HEK293T (cell line): Measurements from ENCODE around the gene TCAP.

Experiments
- BHLHE40 ChIP-seq: fragments of 450-650 bp; IDR thresholded peaks from 2 replicates; pipeline ENCODE4 v1.6.1; 2016; ENCODE audit warnings: mild to moderate bottlenecking, moderate library complexity, borderline replicate concordance
- CTBP1 ChIP-seq: fragments of 450-650 bp; IDR thresholded peaks from 2 replicates; pipeline ENCODE4 v1.6.1; 2016; ENCODE audit warnings: borderline replicate concordance
- FOXK2 ChIP-seq: fragments of 450-650 bp; IDR thresholded peaks from 2 replicates; pipeline ENCODE4 v1.6.1; 2016; ENCODE audit warnings: mild to moderate bottlenecking
- LEF1 ChIP-seq: fragments of 450-650 bp; IDR thresholded peaks from 2 replicates; pipeline ENCODE4 v1.6.1; 2017; ENCODE audit warnings: mild to moderate bottlenecking, borderline replicate concordance
- NFRKB ChIP-seq: fragments of 450-650 bp; IDR thresholded peaks from 2 replicates; pipeline ENCODE4 v1.6.1; 2016; ENCODE audit warnings: mild to moderate bottlenecking, moderate library complexity
- SUZ12 ChIP-seq: fragments of 450-650 bp; IDR thresholded peaks from 2 replicates; pipeline ENCODE4 v1.6.1; 2016; ENCODE audit warnings: mild to moderate bottlenecking
- ZNF384 ChIP-seq: fragments of 450-650 bp; IDR thresholded peaks from 2 replicates; pipeline ENCODE4 v1.6.1; 2016
- TF ChIP-seq, protein P1 (sequence below): fragments of 450-650 bp; IDR thresholded peaks from 2 replicates; pipeline ENCODE4 v1.6.1; 2016

DNA sequence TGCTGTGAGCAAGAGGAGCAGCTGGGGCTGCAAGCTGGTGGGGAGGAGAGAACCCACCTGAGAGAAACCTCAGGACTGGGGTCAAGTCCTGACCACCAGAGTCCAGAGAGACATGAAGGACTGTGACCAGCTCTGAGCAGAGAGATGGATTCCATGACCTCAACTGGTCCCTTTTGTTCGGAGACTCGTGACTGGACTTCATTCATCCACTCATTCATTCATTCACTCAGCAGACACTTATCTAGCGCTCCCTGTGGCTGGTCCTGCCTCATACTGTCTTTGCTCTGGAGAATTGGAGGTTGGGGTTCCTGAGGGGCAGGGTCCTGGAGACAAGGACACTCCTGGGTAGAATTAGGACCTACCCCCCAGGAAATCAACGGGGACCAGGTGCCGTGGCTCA is 38.8 kb downstream of the TCAP start:
- no peak for TF ChIP-seq SUZ12
- no peak for TF ChIP-seq NFRKB
- no peak for TF ChIP-seq LEF1
- TF ChIP-seq, protein P1, sequence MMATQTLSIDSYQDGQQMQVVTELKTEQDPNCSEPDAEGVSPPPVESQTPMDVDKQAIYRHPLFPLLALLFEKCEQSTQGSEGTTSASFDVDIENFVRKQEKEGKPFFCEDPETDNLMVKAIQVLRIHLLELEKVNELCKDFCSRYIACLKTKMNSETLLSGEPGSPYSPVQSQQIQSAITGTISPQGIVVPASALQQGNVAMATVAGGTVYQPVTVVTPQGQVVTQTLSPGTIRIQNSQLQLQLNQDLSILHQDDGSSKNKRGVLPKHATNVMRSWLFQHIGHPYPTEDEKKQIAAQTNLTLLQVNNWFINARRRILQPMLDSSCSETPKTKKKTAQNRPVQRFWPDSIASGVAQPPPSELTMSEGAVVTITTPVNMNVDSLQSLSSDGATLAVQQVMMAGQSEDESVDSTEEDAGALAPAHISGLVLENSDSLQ: no peak
- no peak for TF ChIP-seq BHLHE40
- TF ChIP-seq FOXK2: no peak
- no peak for TF ChIP-seq ZNF384
- TF ChIP-seq CTBP1: no peak
